GM23248 (cell line): Measurements from ENCODE around the gene ATRN.

Experiments
- EZH2 ChIP-seq: fragments of 200-600 bp; sonication (generic); IDR thresholded peaks from 2 replicates; pipeline ENCODE4 v1.6.1; 2018; ENCODE audit warnings: antibody characterized with exemption, mild to moderate bottlenecking; ENCODE audit not compliant: insufficient read depth, poor library complexity, severe bottlenecking
- EZH2phosphoT487 ChIP-seq: fragments of 200-600 bp; sonication (generic); IDR thresholded peaks from 2 replicates; pipeline ENCODE4 v1.6.1; 2018; ENCODE audit warnings: antibody characterized with exemption, moderate library complexity, mild to moderate bottlenecking, low read depth; ENCODE audit not compliant: insufficient read depth

DNA sequence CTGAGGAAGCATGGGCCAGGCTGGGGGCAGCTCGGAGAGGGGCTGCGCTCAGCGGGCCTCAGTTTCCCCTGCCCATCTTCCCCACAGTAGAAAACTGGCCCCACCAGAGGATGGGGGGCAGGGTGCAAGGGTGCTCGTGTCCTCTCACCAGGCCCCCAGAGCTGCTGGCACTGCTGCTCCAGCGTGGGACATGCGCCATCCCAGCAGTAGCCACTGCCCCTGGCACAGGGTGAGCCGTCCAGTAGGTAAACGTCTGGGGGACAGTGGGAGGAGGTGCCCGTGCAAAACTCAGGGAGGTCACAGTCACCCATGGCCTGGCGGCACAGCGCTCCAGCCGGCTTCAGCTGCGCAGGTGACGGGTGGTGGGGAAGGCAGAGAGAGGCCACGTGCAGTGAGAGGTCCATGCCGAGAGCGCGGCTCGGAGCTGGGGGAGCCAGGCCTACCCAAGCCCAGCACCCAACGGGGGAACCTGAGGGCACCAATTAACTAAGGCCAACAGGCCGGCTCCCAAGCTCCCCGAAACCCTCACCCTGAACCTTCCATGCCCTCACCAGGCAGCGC lies 201.2 kb downstream of the ATRN start:
- TF ChIP-seq EZH2 (no peak), EZH2phosphoT487 (no peak)
